GM12872 (cell line): ENCODE measurements around the gene SUN5.

ENCODE experiments used
- CTCF ChIP-seq: IDR thresholded peaks from 3 replicates; pipeline ENCODE4 v1.5.1; 2011; ENCODE audit warnings: low read depth, mild to moderate bottlenecking, low read length, moderate library complexity; ENCODE audit not compliant: insufficient read depth

SUN5 gene

GRCh38 chr20:33025318-33025876 lies 21.2 kb upstream of the SUN5 start:
- no peak for TF ChIP-seq CTCF

- TF ChIP-seq CTCF, result no peak
Measured at GRCh38 chr20:33024609-33025317, 20.5 kb upstream of the SUN5 start.

- no peak for TF ChIP-seq CTCF
Measured at GRCh38 chr20:33024243-33024560, 20.0 kb upstream of the SUN5 start.

- no peak for TF ChIP-seq CTCF
Measured at GRCh38 chr20:33023439-33024242, 19.4 kb upstream of the SUN5 start.

GRCh38 chr20:33022694-33023438 lies 18.6 kb upstream of the SUN5 start:
- no peak for TF ChIP-seq CTCF

GRCh38 chr20:33022289-33022688 lies 18.1 kb upstream of the SUN5 start:
- TF ChIP-seq CTCF, result no peak

GRCh38 chr20:33021879-33022278 lies 17.6 kb upstream of the SUN5 start:
- no peak for TF ChIP-seq CTCF
